ENCODE results near the gene ALOXE3.
A peak's percentile ranks its signal among the peaks of the same experiment; 100 is the strongest.

- TF ChIP-seq CTCF (IDR thresholded peaks at IDR 0.05) (no peak), POLR2A (IDR thresholded peaks at IDR 0.05) (no peak), EP300 (IDR thresholded peaks at IDR 0.05) (peak; percentile 80), POLR2AphosphoS5 (IDR thresholded peaks at IDR 0.05) (peak; percentile 73 to 94 (median 90))
Observed at GRCh38 chr17:8151120-8151640, 32.9 kb upstream of the ALOXE3 start.

All from stomach (tissue), 4 donors.